Thyroid gland (tissue), 4 donors: Measurements from ENCODE around the gene DTNB. TPM values are rescaled to one million over a fixed set of nuclear protein-coding genes. Genes with fewer than 3 reads are reported as not detected.

Experiments
- DNase-seq, 2 donors: peaks; one replicate each; pipeline ENCODE4 v3.0.0-alpha.2; 2019
- H3K27ac ChIP-seq, 3 donors: fragments of 200-600 bp; sonication (generic); 1 replicate in 2 of 3; 2 replicates in 1 of 3; pipeline ENCODE4 v1.5.1; 2016 to 2019; ENCODE audit warnings: mild to moderate bottlenecking in 1 of 3, moderate library complexity in 1 of 3
- H3K27me3 ChIP-seq: fragments of 200-600 bp; sonication (generic); one replicate; pipeline ENCODE4 v1.5.1; 2019
- H3K36me3 ChIP-seq, 2 donors: fragments of 200-600 bp; sonication (generic); one replicate each; pipeline ENCODE4 v1.5.1; 2016 to 2019
- H3K4me1 ChIP-seq, 2 donors: fragments of 200-600 bp; sonication (generic); one replicate each; pipeline ENCODE4 v1.5.1; 2017 to 2019
- H3K4me3 ChIP-seq, 3 donors: fragments of 200-600 bp; sonication (generic); replicated peaks in 1 of 3; 1 replicate in 2 of 3; 2 replicates in 1 of 3; pipeline ENCODE4 v1.5.1; 2016; ENCODE audit warnings: mild to moderate bottlenecking in 1 of 3
- H3K9me3 ChIP-seq: fragments of 200-600 bp; sonication (generic); one replicate; pipeline ENCODE4 v1.5.1; 2017
- POLR2A ChIP-seq, 2 donors: fragments of 450-650 bp; IDR thresholded peaks; one replicate each; pipeline ENCODE4 v1.6.1; 2017; ENCODE audit warnings: antibody characterized with exemption in 2 of 2, mild to moderate bottlenecking in 2 of 2, moderate library complexity in 1 of 2
- WGBS, 2 donors: methylation state at CpG; one replicate each; pipeline ENCODE4 v1.1.5; 2017; 5-methylcytosine and 5-hydroxymethylcytosine counted together
- intact Hi-C: fragments of 100-400 bp; cut with DNase I; formaldehyde crosslinking; loops from one replicate; pipeline ENCODE4 v1.15.1; 2023
- total RNA-seq, 4 donors: library from RNA; depleted of rRNA; stranded (reverse); fragments of >200 nt; gene quantifications; one replicate each; pipeline ENCODE4 v1.2.3, GENCODE V29; 2016
- TF ChIP-seq, protein P1 (sequence below), 6 experiments: fragments of 200-600 bp in 3 of 6; fragments of 450-650 bp in 3 of 6; sonication (generic) in 3 of 6; IDR thresholded peaks; one replicate each; pipeline ENCODE4 v1.5.1; 2016 to 2019; ENCODE audit warnings: antibody characterized with exemption in 6 of 6, mild to moderate bottlenecking in 2 of 6, inconsistent platforms in 1 of 6, moderate library complexity in 1 of 6

The DTNB gene
- total RNA-seq, 4 donors from 2014 or later = 38.9 to 75.2 (median 55.5) TPM

DNA sequence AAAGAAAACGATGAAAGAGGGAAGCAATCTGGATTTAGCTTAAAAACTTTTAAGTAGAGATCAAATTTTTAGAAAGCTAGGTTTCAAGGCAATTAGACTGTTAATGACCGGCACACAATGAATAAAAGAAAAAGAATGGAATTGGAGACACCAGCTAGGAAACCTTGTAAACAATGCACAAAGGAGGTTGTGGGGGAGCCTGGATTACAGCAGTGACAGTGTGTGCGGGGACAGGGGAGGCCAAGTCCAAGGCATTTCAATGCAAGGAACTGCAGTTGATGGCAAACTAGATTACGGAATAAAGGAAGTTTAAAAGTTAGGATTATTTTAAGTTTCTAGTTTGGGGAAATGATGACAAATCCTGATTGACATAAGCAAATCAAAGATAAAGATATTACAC lies 74.5 kb downstream of the DTNB start:
- DNase-seq = no peak
- Histone ChIP-seq H3K4me3 (no peak overlapping the region), H3K4me1 (peaks cover 3 to 6% of the 10 kb centered on the region in 2 donors), H3K36me3 (no peaks in the 10 kb centered on the region), H3K27me3 (no peaks in the 10 kb centered on the region), H3K9me3 (no peaks in the 10 kb centered on the region), H3K27ac (no peak overlapping the region)
- WGBS, 2 donors = 95% methylated on average over 4 of the region's 4 CpGs
- no peak for TF ChIP-seq POLR2A (IDR thresholded peaks at IDR 0.05)
- TF ChIP-seq, protein P1, sequence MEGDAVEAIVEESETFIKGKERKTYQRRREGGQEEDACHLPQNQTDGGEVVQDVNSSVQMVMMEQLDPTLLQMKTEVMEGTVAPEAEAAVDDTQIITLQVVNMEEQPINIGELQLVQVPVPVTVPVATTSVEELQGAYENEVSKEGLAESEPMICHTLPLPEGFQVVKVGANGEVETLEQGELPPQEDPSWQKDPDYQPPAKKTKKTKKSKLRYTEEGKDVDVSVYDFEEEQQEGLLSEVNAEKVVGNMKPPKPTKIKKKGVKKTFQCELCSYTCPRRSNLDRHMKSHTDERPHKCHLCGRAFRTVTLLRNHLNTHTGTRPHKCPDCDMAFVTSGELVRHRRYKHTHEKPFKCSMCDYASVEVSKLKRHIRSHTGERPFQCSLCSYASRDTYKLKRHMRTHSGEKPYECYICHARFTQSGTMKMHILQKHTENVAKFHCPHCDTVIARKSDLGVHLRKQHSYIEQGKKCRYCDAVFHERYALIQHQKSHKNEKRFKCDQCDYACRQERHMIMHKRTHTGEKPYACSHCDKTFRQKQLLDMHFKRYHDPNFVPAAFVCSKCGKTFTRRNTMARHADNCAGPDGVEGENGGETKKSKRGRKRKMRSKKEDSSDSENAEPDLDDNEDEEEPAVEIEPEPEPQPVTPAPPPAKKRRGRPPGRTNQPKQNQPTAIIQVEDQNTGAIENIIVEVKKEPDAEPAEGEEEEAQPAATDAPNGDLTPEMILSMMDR (IDR thresholded peaks at IDR 0.05) = no peak
- intact Hi-C loops = no loop called here

DNA sequence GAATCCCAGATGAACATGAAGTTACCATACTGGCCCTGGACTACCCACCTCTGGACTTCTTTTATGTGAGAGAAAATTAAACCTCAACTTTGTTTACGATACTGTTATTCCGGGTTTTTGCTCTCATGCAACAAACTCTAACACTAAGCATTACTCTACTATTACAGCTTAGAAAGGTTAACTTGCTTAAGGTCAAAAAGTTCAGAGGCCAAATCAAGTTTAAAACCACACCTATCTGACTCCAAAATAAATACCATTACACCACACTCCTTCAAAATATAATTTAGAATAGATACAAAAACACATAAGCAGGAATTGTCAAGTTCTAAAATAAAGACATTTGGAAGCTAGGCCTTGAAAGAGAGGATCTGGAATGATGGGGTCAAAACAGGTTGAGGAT lies 75.0 kb downstream of the DTNB start:
- Histone ChIP-seq H3K27me3 (no peaks in the 10 kb centered on the region), H3K36me3 (no peaks in the 10 kb centered on the region), H3K4me1 (peaks cover 0 to under 1% of the 10 kb centered on the region in 2 donors), H3K27ac (no peak overlapping the region), H3K4me3 (no peak overlapping the region), H3K9me3 (no peaks in the 10 kb centered on the region)
- WGBS, 2 donors = 94 to 97% methylated on average over 2 of the region's 2 CpGs
- intact Hi-C loops = no loop called here
- TF ChIP-seq, protein P1 (IDR thresholded peaks at IDR 0.05) = no peak
- TF ChIP-seq POLR2A (IDR thresholded peaks at IDR 0.05) = no peak
- no peak for DNase-seq

DNA sequence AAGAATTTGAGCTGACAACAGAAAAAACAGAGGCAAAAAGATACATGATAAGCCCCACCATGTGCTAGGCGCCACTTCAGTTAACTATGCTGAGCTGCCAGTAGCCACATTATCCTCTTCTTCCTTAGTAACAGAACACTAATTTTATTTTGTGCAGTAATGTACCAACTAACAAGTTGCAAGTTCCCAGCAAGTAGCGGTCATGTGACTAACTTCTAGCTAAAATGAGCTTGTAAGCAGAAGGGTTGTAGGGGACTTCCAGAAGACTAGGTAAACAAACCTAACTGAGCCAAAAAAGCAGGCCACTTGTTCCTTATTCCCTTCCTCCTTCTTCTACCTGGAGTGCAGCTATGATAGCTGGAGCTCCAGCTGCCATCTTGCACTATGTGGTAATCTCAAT lies 75.5 kb downstream of the DTNB start:
- DNase-seq = no peak
- H3K4me1 ChIP-seq = no peaks in the 10 kb centered on the region
- 98 to 100% methylated on average over 2 of the region's 2 CpGs for WGBS, 2 donors
- H3K4me3 ChIP-seq = no peak overlapping the region
- TF ChIP-seq, protein P1 (IDR thresholded peaks at IDR 0.05) = no peak
- no peak for TF ChIP-seq POLR2A (IDR thresholded peaks at IDR 0.05)
- H3K27me3 ChIP-seq = no peaks in the 10 kb centered on the region
- H3K27ac ChIP-seq = no peak overlapping the region
- H3K9me3 ChIP-seq = no peaks in the 10 kb centered on the region
- no peaks in the 10 kb centered on the region for H3K36me3 ChIP-seq
- intact Hi-C loops = no loop called here

- H3K36me3 ChIP-seq = no peaks in the 10 kb centered on the region
- no peak for DNase-seq
- H3K4me1 ChIP-seq = no peaks in the 10 kb centered on the region
- H3K9me3 ChIP-seq = no peaks in the 10 kb centered on the region
- no peak overlapping the region for H3K4me3 ChIP-seq
- TF ChIP-seq, protein P1 (IDR thresholded peaks at IDR 0.05) = no peak
- TF ChIP-seq POLR2A (IDR thresholded peaks at IDR 0.05) = no peak
- H3K27ac ChIP-seq = no peak overlapping the region
- intact Hi-C loops = no loop called here
- no peaks in the 10 kb centered on the region for H3K27me3 ChIP-seq
- WGBS, 2 donors = 89 to 93% methylated on average over 1 of the region's 1 CpG
These were observed 76.7 kb downstream of the DTNB start for GRCh38 chr2:25596516-25597244.

GRCh38 chr2:25595393-25595792 lies 78.0 kb downstream of the DTNB start:
- Histone ChIP-seq H3K9me3 (no peaks in the 10 kb centered on the region), H3K27me3 (no peaks in the 10 kb centered on the region), H3K4me1 (no peaks in the 10 kb centered on the region), H3K27ac (no peak overlapping the region), H3K4me3 (no peak overlapping the region), H3K36me3 (no peaks in the 10 kb centered on the region)
- intact Hi-C loops = no loop called here
- no peak for DNase-seq
- TF ChIP-seq, protein P1 (IDR thresholded peaks at IDR 0.05) = no peak
- TF ChIP-seq POLR2A (IDR thresholded peaks at IDR 0.05) = no peak
- 95 to 97% methylated on average over 6 of the region's 6 CpGs for WGBS, 2 donors
